ENCODE data around the gene CTSC.
"Not testable (repeated sequence)": the region's sequence is repeated elsewhere in the genome, so short reads cannot be mapped to it uniquely, and the experiment has no call there.

CTSC gene

GRCh38 chr11:88245576-88245975 is 92.0 kb downstream of the CTSC start:
- not testable (repeated sequence) for H2BK15ac ChIP-seq (ENCODE audit: low read length); H3K27me3 ChIP-seq (ENCODE audit: control insufficient read depth in 3 of 3, insufficient read depth in 3 of 3, low read depth in 1 of 3, low read length in 3 of 3); H2AK5ac ChIP-seq (ENCODE audit: low read depth, low read length); H3K79me1 ChIP-seq (ENCODE audit: low read depth, low read length); H2BK12ac ChIP-seq (ENCODE audit: low read length); H3K4ac ChIP-seq (ENCODE audit: low read length); DNase-seq (ENCODE audit: low spot score); H3K14ac ChIP-seq (ENCODE audit: low read length); H2BK120ac ChIP-seq (ENCODE audit: low read depth, low read length); H3K27ac ChIP-seq (replicated peaks; ENCODE audit: low read length); H2AFZ ChIP-seq (ENCODE audit: low read length); H3K18ac ChIP-seq (ENCODE audit: low read length); H4K91ac ChIP-seq (ENCODE audit: low read depth, low read length, poor library complexity); H3K23ac ChIP-seq (ENCODE audit: low read depth, low read length, poor library complexity); H3K9me3 ChIP-seq (replicated peaks in 1 of 2; ENCODE audit: control insufficient read depth in 2 of 2, insufficient read depth in 1 of 2, low read depth in 1 of 2, low read length in 2 of 2); H4K8ac ChIP-seq (ENCODE audit: low read depth, low read length); H3K4me3 ChIP-seq (ENCODE audit: low read length in 2 of 2); H3K4me2 ChIP-seq (ENCODE audit: insufficient read depth, low read length, poor library complexity, severe bottlenecking); H3K4me1 ChIP-seq (ENCODE audit: control insufficient read depth in 2 of 2, insufficient read depth in 1 of 2, low read depth in 1 of 2, low read length in 2 of 2); H2BK5ac ChIP-seq (ENCODE audit: low read length); H3K36me3 ChIP-seq (replicated peaks in 1 of 2; ENCODE audit: control insufficient read depth in 2 of 2, insufficient read depth in 2 of 2, low read length in 2 of 2); H3K9ac ChIP-seq (ENCODE audit: low read depth, low read length, poor library complexity)
- no CpG with 5 or more reads among the region's 2 CpGs for WGBS, 2 donors (ENCODE audit: extremely low coverage in 2 of 2, insufficient read length in 2 of 2, insufficient replicate concordance in 1 of 2)

Measured in neuronal stem cell (in vitro differentiated cells).